Thyroid gland (tissue), 4 donors: Measurements from ENCODE around the gene SHISA4. TPM values are rescaled to one million over a fixed set of nuclear protein-coding genes. Genes with fewer than 3 reads are reported as not detected.
A peak's percentile ranks its signal among the peaks of the same experiment; 100 is the strongest.

Experiments used
- DNase-seq, 2 donors: peaks; one replicate each; pipeline ENCODE4 v3.0.0-alpha.2; 2019
- H3K27ac ChIP-seq, 3 donors: fragments of 200-600 bp; sonication (generic); 1 replicate in 2 of 3; 2 replicates in 1 of 3; pipeline ENCODE4 v1.5.1; 2016 to 2019; ENCODE audit warnings: mild to moderate bottlenecking in 1 of 3, moderate library complexity in 1 of 3
- H3K27me3 ChIP-seq: fragments of 200-600 bp; sonication (generic); one replicate; pipeline ENCODE4 v1.5.1; 2019
- H3K36me3 ChIP-seq, 2 donors: fragments of 200-600 bp; sonication (generic); one replicate each; pipeline ENCODE4 v1.5.1; 2016 to 2019
- H3K4me1 ChIP-seq, 2 donors: fragments of 200-600 bp; sonication (generic); one replicate each; pipeline ENCODE4 v1.5.1; 2017 to 2019
- H3K4me3 ChIP-seq, 3 donors: fragments of 200-600 bp; sonication (generic); replicated peaks in 1 of 3; 1 replicate in 2 of 3; 2 replicates in 1 of 3; pipeline ENCODE4 v1.5.1; 2016; ENCODE audit warnings: mild to moderate bottlenecking in 1 of 3
- H3K9me3 ChIP-seq: fragments of 200-600 bp; sonication (generic); one replicate; pipeline ENCODE4 v1.5.1; 2017
- CTCF ChIP-seq, 6 experiments: fragments of 200-600 bp in 3 of 6; fragments of 450-650 bp in 3 of 6; sonication (generic) in 3 of 6; IDR thresholded peaks; one replicate each; pipeline ENCODE4 v1.5.1; 2016 to 2019; ENCODE audit warnings: antibody characterized with exemption in 6 of 6, mild to moderate bottlenecking in 2 of 6, inconsistent platforms in 1 of 6, moderate library complexity in 1 of 6
- POLR2A ChIP-seq, 2 donors: fragments of 450-650 bp; IDR thresholded peaks; one replicate each; pipeline ENCODE4 v1.6.1; 2017; ENCODE audit warnings: antibody characterized with exemption in 2 of 2, mild to moderate bottlenecking in 2 of 2, moderate library complexity in 1 of 2
- WGBS, 2 donors: methylation state at CpG; one replicate each; pipeline ENCODE4 v1.1.5; 2017; 5-methylcytosine and 5-hydroxymethylcytosine counted together
- intact Hi-C: fragments of 100-400 bp; cut with DNase I; formaldehyde crosslinking; loops from one replicate; pipeline ENCODE4 v1.15.1; 2023
- total RNA-seq, 4 donors: library from RNA; depleted of rRNA; stranded (reverse); fragments of >200 nt; gene quantifications; one replicate each; pipeline ENCODE4 v1.2.3, GENCODE V29; 2016

The SHISA4 gene
- total RNA-seq, 4 donors from 2014 or later = 28.8 to 60.3 (median 50.3) TPM

DNA sequence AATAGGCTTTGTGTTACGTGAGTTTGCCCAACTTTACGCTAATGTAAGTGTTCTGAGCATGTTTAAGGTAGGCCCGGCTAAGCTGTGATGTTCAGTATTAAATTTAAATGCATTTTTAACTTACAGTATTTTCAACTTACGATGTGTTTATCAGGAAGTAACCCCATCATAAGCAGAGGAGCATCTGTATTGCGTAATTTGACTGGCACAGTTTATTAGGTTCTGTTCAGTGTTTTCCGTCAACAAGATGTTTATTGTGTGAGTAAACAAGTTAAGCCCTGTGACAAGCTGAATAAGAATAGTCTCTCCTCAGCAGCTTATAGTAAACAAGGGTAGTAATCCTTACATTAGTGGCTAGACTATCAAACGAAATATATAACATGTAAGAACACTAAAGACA is 27.2 kb upstream of the SHISA4 start:
- TF ChIP-seq CTCF (IDR thresholded peaks at IDR 0.05) (no peak), POLR2A (IDR thresholded peaks at IDR 0.05) (no peak)
- DNase-seq = no peak
- no peak overlapping the region for H3K27ac ChIP-seq
- no peaks in the 10 kb centered on the region for H3K4me1 ChIP-seq
- intact Hi-C loops = no loop called here
- H3K27me3 ChIP-seq = no peaks in the 10 kb centered on the region
- 96% methylated on average over 7 of the region's 7 CpGs for WGBS, 2 donors
- no peaks in the 10 kb centered on the region for H3K9me3 ChIP-seq
- no peak overlapping the region for H3K4me3 ChIP-seq
- peaks cover 20 to 38% of the 10 kb centered on the region in 2 donors for H3K36me3 ChIP-seq

GRCh38 chr1:201870397-201870796 is 18.3 kb upstream of the SHISA4 start:
- Histone ChIP-seq H3K4me1 (peaks cover 0 to 3% of the 10 kb centered on the region in 2 donors), H3K36me3 (peaks cover 61 to 68% of the 10 kb centered on the region in 2 donors), H3K27ac (no peak overlapping the region), H3K4me3 (no peak overlapping the region), H3K9me3 (no peaks in the 10 kb centered on the region), H3K27me3 (no peaks in the 10 kb centered on the region)
- DNase-seq = no peak
- no peak for TF ChIP-seq CTCF (IDR thresholded peaks at IDR 0.05)
- no peak for TF ChIP-seq POLR2A (IDR thresholded peaks at IDR 0.05)
- WGBS, 2 donors = 94 to 97% methylated on average over 10 of the region's 10 CpGs
- intact Hi-C loops = no loop called here

DNA sequence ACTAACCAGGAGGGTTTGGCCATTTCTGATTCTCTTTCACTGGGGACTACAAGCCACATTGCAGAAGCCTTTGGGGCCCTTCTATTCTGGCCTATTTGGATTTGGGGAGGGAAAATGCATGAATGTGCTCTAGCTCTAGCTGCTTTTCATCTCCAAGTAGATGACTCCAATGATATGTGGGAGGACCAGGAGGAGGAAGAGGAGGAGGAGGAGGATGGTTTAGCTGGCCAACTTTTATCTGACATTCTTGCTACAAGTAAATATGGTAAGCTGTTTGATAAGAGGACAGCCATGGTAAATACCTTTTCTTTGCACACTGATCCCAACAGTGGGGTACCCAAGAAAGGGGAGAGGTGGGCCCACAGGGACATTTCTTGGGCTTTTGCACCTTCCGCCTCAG is 14.0 kb upstream of the SHISA4 start:
- H3K4me1 ChIP-seq = peaks cover 3% of the 10 kb centered on the region in 2 donors
- no peak for DNase-seq
- no peaks in the 10 kb centered on the region for H3K9me3 ChIP-seq
- no peaks in the 10 kb centered on the region for H3K27me3 ChIP-seq
- TF ChIP-seq POLR2A (IDR thresholded peaks at IDR 0.05) = no peak
- WGBS, 2 donors = 86 to 100% methylated on average over 1 of the region's 1 CpG
- no peak overlapping the region for H3K4me3 ChIP-seq
- H3K36me3 ChIP-seq = peaks cover 42 to 59% of the 10 kb centered on the region in 2 donors
- H3K27ac ChIP-seq = no peak overlapping the region
- intact Hi-C loops = no loop called here

GRCh38 chr1:201876148-201876818 is 12.4 kb upstream of the SHISA4 start:
- DNase-seq = no peak
- Histone ChIP-seq H3K9me3 (no peaks in the 10 kb centered on the region), H3K36me3 (peaks cover 31 to 44% of the 10 kb centered on the region in 2 donors), H3K27me3 (no peaks in the 10 kb centered on the region), H3K27ac (no peak overlapping the region), H3K4me1 (peaks cover 0 to 3% of the 10 kb centered on the region in 2 donors), H3K4me3 (no peak overlapping the region)
- 68 to 72% methylated on average over 8 of the region's 8 CpGs for whole genome bisulfite sequencing, 2 donors
- intact Hi-C loops = no loop called here
- TF ChIP-seq CTCF (IDR thresholded peaks at IDR 0.05) (peak in 1 of 6 experiments; percentile 13), POLR2A (IDR thresholded peaks at IDR 0.05) (no peak)

GRCh38 chr1:201877877-201878401 is 10.8 kb upstream of the SHISA4 start:
- Histone ChIP-seq H3K4me1 (peaks cover 0 to 3% of the 10 kb centered on the region in 2 donors), H3K27ac (peak overlapping the region in 2 of 3 donors; percentile 9 to 32), H3K36me3 (peaks cover 20 to 28% of the 10 kb centered on the region in 2 donors), H3K9me3 (no peaks in the 10 kb centered on the region), H3K27me3 (no peaks in the 10 kb centered on the region), H3K4me3 (no peak overlapping the region)
- intact Hi-C loops = no loop called here
- peak; percentile 63 to 65 for DNase-seq
- TF ChIP-seq CTCF (IDR thresholded peaks at IDR 0.05) (peak; percentile 41 to 77 (median 60)), POLR2A (IDR thresholded peaks at IDR 0.05) (no peak)
- WGBS, 2 donors = 42 to 46% methylated on average over 6 of the region's 6 CpGs
